Prostate gland (tissue), 2 donors: ENCODE results near the gene LRRC2. TPM values are rescaled to one million over a fixed set of nuclear protein-coding genes. Genes with fewer than 3 reads are reported as not detected.

ENCODE experiments used
- DNase-seq: peaks from one replicate; pipeline ENCODE4 v3.0.0-alpha.2; 2019; ENCODE audit warnings: low spot score
- H3K27ac ChIP-seq, 2 donors: fragments of 200-600 bp; sonication (generic); 2 replicates each; pipeline ENCODE4 v1.5.1; 2017 to 2019
- H3K27me3 ChIP-seq: fragments of 200-600 bp; sonication (generic); replicated peaks from 2 replicates; pipeline ENCODE4 v1.5.1; 2019; ENCODE audit not compliant: insufficient read depth
- H3K36me3 ChIP-seq, 2 donors: fragments of 200-600 bp; sonication (generic); 1 replicate in 1 of 2; 2 replicates in 1 of 2; pipeline versions ENCODE4 v1.5.1 to v1.8.1; 2017 to 2019
- H3K4me1 ChIP-seq: fragments of 200-600 bp; sonication (generic); replicated peaks from 2 replicates; pipeline ENCODE4 v1.5.1; 2019
- H3K4me3 ChIP-seq, 2 donors: fragments of 200-600 bp; sonication (generic); 2 replicates each; pipeline ENCODE4 v1.5.1; 2017 to 2019
- H3K9me3 ChIP-seq: fragments of 200-600 bp; sonication (generic); 2 replicates; pipeline ENCODE4 v1.5.1; 2017
- POLR2A ChIP-seq: fragments of 450-650 bp; IDR thresholded peaks from one replicate; pipeline ENCODE4 v1.6.1; 2016; ENCODE audit warnings: antibody characterized with exemption, mild to moderate bottlenecking
- POLR2AphosphoS5 ChIP-seq: sonication (generic); formaldehyde crosslinking; IDR thresholded peaks from one replicate; pipeline ENCODE4 v1.6.1; 2017; ENCODE audit warnings: antibody characterized with exemption
- WGBS: methylation state at CpG from one replicate; pipeline ENCODE4 v1.1.5; 2018; 5-methylcytosine and 5-hydroxymethylcytosine counted together
- intact Hi-C: fragments of 100-400 bp; cut with DNase I; formaldehyde crosslinking; loops from one replicate; pipeline ENCODE4 v1.14.2; 2022
- total RNA-seq, 2 donors: library from RNA; depleted of rRNA; stranded (reverse); fragments of >200 nt; gene quantifications; one replicate each; pipeline ENCODE4 v1.1.0, GENCODE V29; 2016
- TF ChIP-seq, protein P1 (sequence below), 4 experiments: fragments of 200-600 bp in 2 of 4; fragments of 450-650 bp in 2 of 4; sonication (generic) in 2 of 4; IDR thresholded peaks; 1 replicate in 3 of 4; 2 replicates in 1 of 4; pipeline ENCODE4 v1.5.1; 2016 to 2019; ENCODE audit warnings: antibody characterized with exemption in 4 of 4, mild to moderate bottlenecking in 2 of 4, moderate library complexity in 2 of 4

LRRC2 gene
- total RNA-seq, 2 donors from 2014 or later: 0.45 to 1.6 TPM

GRCh38 chr3:46557814-46558183 is 8.3 kb downstream of the LRRC2 start:
- H3K4me1 ChIP-seq: no peaks in the 10 kb centered on the region
- H3K27ac ChIP-seq: no peak overlapping the region
- no peaks in the 10 kb centered on the region for H3K27me3 ChIP-seq
- intact Hi-C loops: loop anchor here (2.0 kb wide), 1 partner anchor 69 kb away; no protein-coding TSS in a partner anchor
- H3K4me3 ChIP-seq: no peak overlapping the region
- DNase-seq: no peak
- H3K36me3 ChIP-seq: no peaks in the 10 kb centered on the region
- no peaks in the 10 kb centered on the region for H3K9me3 ChIP-seq
- 71% methylated on average over 6 of the region's 6 CpGs for whole genome bisulfite sequencing
- TF ChIP-seq POLR2AphosphoS5 (no peak), POLR2A (no peak)
- TF ChIP-seq, protein P1, sequence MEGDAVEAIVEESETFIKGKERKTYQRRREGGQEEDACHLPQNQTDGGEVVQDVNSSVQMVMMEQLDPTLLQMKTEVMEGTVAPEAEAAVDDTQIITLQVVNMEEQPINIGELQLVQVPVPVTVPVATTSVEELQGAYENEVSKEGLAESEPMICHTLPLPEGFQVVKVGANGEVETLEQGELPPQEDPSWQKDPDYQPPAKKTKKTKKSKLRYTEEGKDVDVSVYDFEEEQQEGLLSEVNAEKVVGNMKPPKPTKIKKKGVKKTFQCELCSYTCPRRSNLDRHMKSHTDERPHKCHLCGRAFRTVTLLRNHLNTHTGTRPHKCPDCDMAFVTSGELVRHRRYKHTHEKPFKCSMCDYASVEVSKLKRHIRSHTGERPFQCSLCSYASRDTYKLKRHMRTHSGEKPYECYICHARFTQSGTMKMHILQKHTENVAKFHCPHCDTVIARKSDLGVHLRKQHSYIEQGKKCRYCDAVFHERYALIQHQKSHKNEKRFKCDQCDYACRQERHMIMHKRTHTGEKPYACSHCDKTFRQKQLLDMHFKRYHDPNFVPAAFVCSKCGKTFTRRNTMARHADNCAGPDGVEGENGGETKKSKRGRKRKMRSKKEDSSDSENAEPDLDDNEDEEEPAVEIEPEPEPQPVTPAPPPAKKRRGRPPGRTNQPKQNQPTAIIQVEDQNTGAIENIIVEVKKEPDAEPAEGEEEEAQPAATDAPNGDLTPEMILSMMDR (IDR thresholded peaks at IDR 0.05): no peak

- no peaks in the 10 kb centered on the region for H3K4me1 ChIP-seq
- no peak for DNase-seq
- intact Hi-C loops: no loop called here
- H3K4me3 ChIP-seq: no peak overlapping the region
- TF ChIP-seq POLR2AphosphoS5 (no peak), POLR2A (no peak)
- TF ChIP-seq, protein P1 (IDR thresholded peaks at IDR 0.05): no peak
- H3K9me3 ChIP-seq: no peaks in the 10 kb centered on the region
- H3K27ac ChIP-seq: no peak overlapping the region
- no peaks in the 10 kb centered on the region for H3K36me3 ChIP-seq
- no peaks in the 10 kb centered on the region for H3K27me3 ChIP-seq
- WGBS: 26% methylated on average over 1 of the region's 1 CpG
Observed at GRCh38 chr3:46553154-46553553, 12.9 kb downstream of the LRRC2 start.

- Histone ChIP-seq H3K27me3 (no peaks in the 10 kb centered on the region), H3K27ac (no peak overlapping the region), H3K4me3 (no peak overlapping the region), H3K9me3 (no peaks in the 10 kb centered on the region), H3K4me1 (no peaks in the 10 kb centered on the region), H3K36me3 (no peaks in the 10 kb centered on the region)
- WGBS: 95% methylated on average over 1 of the region's 1 CpG
- DNase-seq: no peak
- TF ChIP-seq POLR2A: no peak
- no peak for TF ChIP-seq POLR2AphosphoS5
- TF ChIP-seq, protein P1 (IDR thresholded peaks at IDR 0.05): no peak
- intact Hi-C loops: no loop called here
Observed at GRCh38 chr3:46552538-46552937, 13.6 kb downstream of the LRRC2 start.

DNA sequence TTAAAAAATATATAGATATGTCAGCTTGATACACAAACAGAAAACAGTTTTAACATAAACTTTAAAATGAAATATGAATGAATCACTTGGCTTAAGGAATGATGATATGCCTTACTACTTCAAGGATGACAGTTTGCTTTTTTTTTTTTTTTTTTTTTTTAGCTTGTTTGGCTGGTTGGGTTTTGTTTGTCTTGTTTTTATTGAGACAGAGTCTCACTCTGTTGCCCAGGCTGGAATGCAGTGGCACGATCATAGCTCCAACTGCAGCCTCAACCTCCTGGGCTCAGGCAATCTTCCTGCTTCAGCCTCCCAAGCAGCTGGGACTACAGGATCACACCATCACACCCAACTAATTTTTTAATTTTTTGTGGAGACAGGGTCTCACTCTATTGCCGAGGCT is 14.5 kb downstream of the LRRC2 start:
- no peaks in the 10 kb centered on the region for H3K36me3 ChIP-seq
- intact Hi-C loops: no loop called here
- WGBS: 65% methylated on average over 2 of the region's 2 CpGs
- TF ChIP-seq POLR2A (no peak), POLR2AphosphoS5 (no peak)
- TF ChIP-seq, protein P1 (IDR thresholded peaks at IDR 0.05): no peak
- no peak overlapping the region for H3K27ac ChIP-seq
- H3K4me1 ChIP-seq: no peaks in the 10 kb centered on the region
- H3K9me3 ChIP-seq: no peaks in the 10 kb centered on the region
- DNase-seq: no peak
- no peaks in the 10 kb centered on the region for H3K27me3 ChIP-seq
- H3K4me3 ChIP-seq: no peak overlapping the region

DNA sequence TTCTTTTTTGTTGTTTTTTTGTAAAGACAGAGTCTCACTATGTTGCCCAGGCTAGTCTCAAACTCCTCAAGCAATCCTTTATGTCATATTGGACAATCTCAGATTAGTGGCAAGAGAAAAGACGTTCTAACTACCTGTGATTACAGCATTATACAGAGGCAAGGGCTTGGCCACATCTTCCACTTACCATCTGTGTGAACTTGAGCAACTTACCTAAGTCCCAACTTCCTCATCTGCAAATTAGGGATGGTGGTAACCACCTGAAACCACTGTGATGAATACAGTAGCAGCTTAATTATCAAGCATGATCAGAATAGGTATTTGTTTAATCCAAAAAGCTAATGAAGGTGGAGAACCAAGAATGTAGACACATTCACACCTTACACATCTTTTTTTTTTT is 16.1 kb downstream of the LRRC2 start:
- intact Hi-C loops: no loop called here
- WGBS: 84% methylated on average over 1 of the region's 1 CpG
- Histone ChIP-seq H3K4me3 (no peak overlapping the region), H3K27ac (no peak overlapping the region), H3K9me3 (no peaks in the 10 kb centered on the region), H3K36me3 (no peaks in the 10 kb centered on the region), H3K4me1 (no peaks in the 10 kb centered on the region), H3K27me3 (no peaks in the 10 kb centered on the region)
- DNase-seq: no peak
- TF ChIP-seq POLR2A (no peak), POLR2AphosphoS5 (no peak)
- TF ChIP-seq, protein P1 (IDR thresholded peaks at IDR 0.05): no peak
